ENCODE results near the gene MSX1.

DNA sequence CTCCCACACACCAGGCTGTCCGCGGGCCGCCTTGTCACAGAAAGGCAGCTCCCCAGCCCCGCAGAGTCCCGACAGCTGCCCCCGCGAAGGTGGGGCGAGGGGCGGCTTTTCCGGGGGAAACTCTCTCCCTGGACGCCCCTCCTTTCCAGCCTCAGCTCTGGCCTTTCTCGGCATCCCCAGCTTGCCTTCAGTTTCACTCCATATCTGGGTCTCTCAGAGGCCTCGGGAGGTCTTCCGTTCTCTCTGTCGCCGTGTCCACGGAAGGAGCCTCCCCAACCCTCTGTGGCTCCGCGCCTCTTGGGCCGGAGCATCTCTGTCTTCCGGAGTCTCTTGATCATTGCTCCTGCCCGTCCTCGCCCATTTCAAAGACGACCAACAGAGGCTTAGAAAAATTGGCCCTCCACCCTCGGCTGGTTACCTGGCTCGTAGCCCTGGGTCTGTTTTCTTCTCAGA lies 6.1 kb upstream of the MSX1 start:
- TF ChIP-seq, protein P1, sequence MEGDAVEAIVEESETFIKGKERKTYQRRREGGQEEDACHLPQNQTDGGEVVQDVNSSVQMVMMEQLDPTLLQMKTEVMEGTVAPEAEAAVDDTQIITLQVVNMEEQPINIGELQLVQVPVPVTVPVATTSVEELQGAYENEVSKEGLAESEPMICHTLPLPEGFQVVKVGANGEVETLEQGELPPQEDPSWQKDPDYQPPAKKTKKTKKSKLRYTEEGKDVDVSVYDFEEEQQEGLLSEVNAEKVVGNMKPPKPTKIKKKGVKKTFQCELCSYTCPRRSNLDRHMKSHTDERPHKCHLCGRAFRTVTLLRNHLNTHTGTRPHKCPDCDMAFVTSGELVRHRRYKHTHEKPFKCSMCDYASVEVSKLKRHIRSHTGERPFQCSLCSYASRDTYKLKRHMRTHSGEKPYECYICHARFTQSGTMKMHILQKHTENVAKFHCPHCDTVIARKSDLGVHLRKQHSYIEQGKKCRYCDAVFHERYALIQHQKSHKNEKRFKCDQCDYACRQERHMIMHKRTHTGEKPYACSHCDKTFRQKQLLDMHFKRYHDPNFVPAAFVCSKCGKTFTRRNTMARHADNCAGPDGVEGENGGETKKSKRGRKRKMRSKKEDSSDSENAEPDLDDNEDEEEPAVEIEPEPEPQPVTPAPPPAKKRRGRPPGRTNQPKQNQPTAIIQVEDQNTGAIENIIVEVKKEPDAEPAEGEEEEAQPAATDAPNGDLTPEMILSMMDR (IDR thresholded peaks at IDR 0.05) = no peak
- no peak for TF ChIP-seq POLR2A (IDR thresholded peaks at IDR 0.05)
- no peak for TF ChIP-seq POLR2AphosphoS5 (IDR thresholded peaks at IDR 0.05)

Measured in upper lobe of left lung (tissue), 4 donors.